ENCODE measurements around the gene SLC13A2. TPM values are rescaled to one million over a fixed set of nuclear protein-coding genes. Genes with fewer than 3 reads are reported as not detected.

Gene SLC13A2
- total RNA-seq, 4 donors from 2014 or later: not detected

GRCh38 chr17:28501421-28502284, 28.2 kb downstream of the SLC13A2 start:
- no peak for TF ChIP-seq CTCF (IDR thresholded peaks at IDR 0.05)
- TF ChIP-seq POLR2A (IDR thresholded peaks at IDR 0.05): no peak
- Histone ChIP-seq H3K4me1 (no peaks in the 10 kb centered on the region), H3K27ac (no peak overlapping the region), H3K4me3 (no peak overlapping the region), H3K36me3 (no peaks in the 10 kb centered on the region), H3K9me3 (no peaks in the 10 kb centered on the region), H3K27me3 (no peaks in the 10 kb centered on the region)
- intact Hi-C loops (cut with DNase I; ENCODE audit: low total_unique reads): no loop called here
- DNase-seq: no peak

GRCh38 chr17:28503420-28503819, 30.0 kb downstream of the SLC13A2 start:
- no peak overlapping the region for H3K4me3 ChIP-seq
- no peaks in the 10 kb centered on the region for H3K36me3 ChIP-seq
- no peak for DNase-seq
- intact Hi-C loops (cut with DNase I; ENCODE audit: low total_unique reads): no loop called here
- peaks cover 0 to 4% of the 10 kb centered on the region in 2 donors for H3K27me3 ChIP-seq
- no peak overlapping the region for H3K27ac ChIP-seq
- no peak for TF ChIP-seq CTCF (IDR thresholded peaks at IDR 0.05)
- no peak for TF ChIP-seq POLR2A (IDR thresholded peaks at IDR 0.05)
- H3K9me3 ChIP-seq: no peaks in the 10 kb centered on the region
- H3K4me1 ChIP-seq: no peaks in the 10 kb centered on the region

GRCh38 chr17:28505986-28506665, 32.7 kb downstream of the SLC13A2 start, which contains the start of gene FOXN1:
TSS of gene FOXN1 (plus strand) at chr17:28506348. CDS start at chr17:28523970, 17,622 bp downstream.
- Histone ChIP-seq H3K36me3 (no peaks in the 10 kb centered on the region), H3K27ac (no peak within 1 kb of the TSS), H3K4me3 (no peak within 1 kb of the TSS), H3K27me3 (peaks cover 0 to 8% of the 10 kb centered on the region in 2 donors), H3K4me1 (no peaks in the 10 kb centered on the region), H3K9me3 (no peaks in the 10 kb centered on the region)
- intact Hi-C loops (cut with DNase I; ENCODE audit: low total_unique reads): no loop called here
- no peak for TF ChIP-seq CTCF (IDR thresholded peaks at IDR 0.05)
- TF ChIP-seq POLR2A (IDR thresholded peaks at IDR 0.05): no peak
- no peak for DNase-seq

- Histone ChIP-seq H3K36me3 (no peaks in the 10 kb centered on the region), H3K9me3 (no peaks in the 10 kb centered on the region), H3K4me3 (no peak overlapping the region), H3K27me3 (peaks cover 0 to 8% of the 10 kb centered on the region in 2 donors), H3K4me1 (no peaks in the 10 kb centered on the region), H3K27ac (no peak overlapping the region)
- TF ChIP-seq POLR2A (IDR thresholded peaks at IDR 0.05) (no peak), CTCF (IDR thresholded peaks at IDR 0.05) (no peak)
- no peak for DNase-seq
- intact Hi-C loops (cut with DNase I; ENCODE audit: low total_unique reads): no loop called here
Measured at GRCh38 chr17:28506763-28507487, 33.5 kb downstream of the SLC13A2 start.

Measured in uterus (tissue), 4 donors.